Left forelimb (tissue), 1 donor: ENCODE data around the gene PADI4.

ENCODE experiments used
- DNase-seq: peaks from one replicate; pipeline ENCODE4 v3.0.0-alpha.2; 2018; ENCODE audit warnings: low spot score

The PADI4 gene

GRCh38 chr1:17348593-17349234, 40.7 kb downstream of the PADI4 start:
- no peak for DNase-seq

- no peak for DNase-seq
These were observed 42.1 kb downstream of the PADI4 start for GRCh38 chr1:17350083-17350482.

GRCh38 chr1:17350928-17351446, 43.0 kb downstream of the PADI4 start:
- DNase-seq: no peak

- DNase-seq: no peak
These were observed 43.8 kb downstream of the PADI4 start for GRCh38 chr1:17351598-17352324.

DNA sequence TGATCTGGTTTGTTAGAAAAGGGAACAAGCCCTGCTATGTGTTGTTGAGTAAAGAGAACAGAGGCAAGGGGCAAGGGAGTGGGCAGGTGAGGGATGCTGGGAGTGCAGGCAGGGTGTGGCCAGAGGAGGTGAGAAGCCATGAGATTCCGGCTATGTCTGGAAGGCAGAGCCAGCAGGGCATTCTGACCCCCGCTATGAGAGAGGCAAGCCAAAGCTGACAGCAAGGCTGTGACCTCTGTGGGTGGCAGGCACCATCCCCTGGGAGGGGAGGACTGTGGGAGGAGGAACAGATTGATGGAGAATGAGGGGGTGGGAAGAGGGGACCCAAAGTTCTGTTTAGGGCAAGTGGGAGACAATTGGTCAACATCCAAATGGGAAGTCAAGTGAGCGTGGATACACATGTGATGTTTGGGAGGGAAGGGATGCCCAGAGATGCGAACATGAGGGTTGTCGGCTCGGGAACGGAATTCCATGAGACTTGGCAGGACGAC, 44.5 kb downstream of the PADI4 start:
- DNase-seq: no peak

DNA sequence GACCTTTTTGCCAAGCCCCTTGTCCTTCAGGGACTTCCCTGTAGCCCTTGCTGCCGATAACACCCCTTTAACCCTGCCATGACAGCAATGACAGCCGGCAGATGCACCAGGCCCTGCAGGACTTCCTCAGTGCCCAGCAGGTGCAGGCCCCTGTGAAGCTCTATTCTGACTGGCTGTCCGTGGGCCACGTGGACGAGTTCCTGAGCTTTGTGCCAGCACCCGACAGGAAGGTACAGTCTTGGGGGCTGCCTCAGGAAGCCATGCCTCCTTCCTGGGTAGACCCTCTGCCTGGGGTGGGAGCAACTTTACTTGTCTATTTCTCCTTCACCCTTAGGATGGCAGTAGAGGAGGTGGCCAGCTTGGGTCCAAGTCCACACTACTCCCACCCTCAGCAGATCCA, 47.9 kb downstream of the PADI4 start:
- DNase-seq: no peak

DNA sequence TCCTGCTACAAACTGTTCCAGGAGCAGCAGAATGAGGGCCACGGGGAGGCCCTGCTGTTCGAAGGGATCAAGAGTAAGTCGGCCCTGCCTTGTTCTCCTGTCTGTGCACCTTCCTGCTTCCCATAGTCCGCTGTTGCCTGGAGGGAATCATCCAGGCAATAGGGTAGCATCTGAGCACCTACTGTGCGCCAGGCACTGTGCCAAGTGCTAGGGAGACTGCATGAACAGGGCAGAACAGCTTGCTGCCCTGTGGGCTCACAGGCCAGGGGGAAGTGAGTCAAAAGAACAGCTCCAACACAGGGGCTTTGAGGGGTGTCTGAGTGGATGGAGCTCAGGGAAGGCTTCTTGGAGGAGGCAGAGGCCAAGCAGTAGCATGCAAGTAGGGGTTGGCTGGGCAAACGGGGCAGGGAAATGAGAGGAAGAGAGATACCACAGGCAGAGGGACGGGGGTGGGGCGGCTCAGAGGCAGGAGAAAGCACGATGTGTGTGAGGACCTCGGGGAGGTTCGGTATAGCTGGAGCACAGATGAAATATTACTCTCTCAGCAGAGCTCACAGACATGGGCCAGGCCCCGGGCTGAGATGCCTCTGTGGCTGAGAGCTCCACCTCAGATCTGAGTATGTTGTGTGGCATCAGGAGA, 48.5 kb downstream of the PADI4 start:
- no peak for DNase-seq

- no peak for DNase-seq
These were observed 50.6 kb downstream of the PADI4 start for GRCh38 chr1:17358557-17358956.

DNA sequence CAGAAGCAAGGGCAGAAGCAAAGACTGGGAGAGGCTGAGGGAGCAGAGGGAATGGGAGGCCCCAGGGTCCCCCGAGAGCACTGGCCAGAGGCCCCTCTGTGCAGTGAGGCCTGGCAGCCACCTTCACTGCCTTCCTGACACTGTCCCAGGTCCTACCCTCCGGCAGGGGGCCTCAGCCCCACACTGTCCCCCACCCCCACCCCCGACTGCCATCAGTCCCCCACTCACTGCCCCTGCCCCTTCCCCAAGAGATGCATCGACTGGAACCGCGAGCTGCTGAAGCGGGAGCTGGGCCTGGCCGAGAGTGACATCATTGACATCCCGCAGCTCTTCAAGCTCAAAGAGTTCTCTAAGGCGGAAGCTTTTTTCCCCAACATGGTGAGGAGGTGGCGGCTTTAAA, 51.0 kb downstream of the PADI4 start:
- DNase-seq: no peak

DNA sequence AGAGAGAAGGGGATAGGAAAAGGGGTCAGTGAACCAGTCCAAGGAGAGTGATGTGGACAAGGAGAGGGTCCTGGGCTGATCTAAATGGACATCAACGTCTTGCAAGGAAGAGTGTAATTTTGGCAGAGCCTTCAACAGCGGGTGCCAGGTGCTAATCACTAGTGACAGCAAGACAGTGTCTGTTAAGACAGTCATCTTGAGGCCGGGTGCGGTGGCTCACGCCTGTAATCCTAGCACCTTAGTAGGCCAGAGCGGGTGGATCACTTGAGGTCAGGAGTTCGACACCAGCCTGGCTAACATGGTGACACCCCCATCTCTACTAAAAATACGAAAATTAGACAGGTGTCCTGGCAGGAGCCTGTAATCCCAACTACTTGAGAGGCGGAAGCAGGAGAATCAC, 51.8 kb downstream of the PADI4 start:
- no peak for DNase-seq

DNA sequence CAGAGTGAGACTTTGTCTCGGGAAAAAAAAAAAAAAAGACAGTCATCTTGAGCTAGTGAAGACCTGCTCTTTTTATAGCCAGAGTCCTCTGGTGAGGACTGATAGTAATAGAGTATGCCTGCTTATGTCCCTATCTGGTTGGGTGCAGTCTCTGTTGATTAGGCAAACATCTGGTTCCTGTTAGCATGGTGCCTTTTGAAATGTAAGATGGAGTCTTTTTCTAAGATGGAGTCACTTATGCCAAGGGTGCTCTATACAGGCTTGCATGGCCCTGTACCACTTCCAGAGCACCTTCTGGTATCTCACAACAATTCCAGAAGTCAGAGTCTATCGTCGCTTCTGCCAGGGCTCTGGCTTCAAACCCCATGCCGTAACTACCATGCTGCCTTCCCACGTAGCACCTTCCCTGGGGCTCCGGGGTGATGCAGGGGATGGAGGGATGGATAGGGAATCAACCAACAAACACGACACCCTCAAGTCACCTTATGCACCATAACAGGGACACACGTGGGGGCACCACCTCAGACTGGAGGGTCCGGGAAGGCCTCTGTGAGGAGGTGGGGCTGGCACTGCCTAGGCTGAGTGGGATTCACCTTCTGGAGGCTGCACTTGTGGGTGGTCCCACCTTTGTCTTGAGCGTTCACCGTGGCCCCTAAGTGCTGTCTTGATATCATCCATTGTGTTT, 52.4 kb downstream of the PADI4 start:
- no peak for DNase-seq

- no peak for DNase-seq
These were observed 53.7 kb downstream of the PADI4 start for GRCh38 chr1:17361687-17362086.

DNA sequence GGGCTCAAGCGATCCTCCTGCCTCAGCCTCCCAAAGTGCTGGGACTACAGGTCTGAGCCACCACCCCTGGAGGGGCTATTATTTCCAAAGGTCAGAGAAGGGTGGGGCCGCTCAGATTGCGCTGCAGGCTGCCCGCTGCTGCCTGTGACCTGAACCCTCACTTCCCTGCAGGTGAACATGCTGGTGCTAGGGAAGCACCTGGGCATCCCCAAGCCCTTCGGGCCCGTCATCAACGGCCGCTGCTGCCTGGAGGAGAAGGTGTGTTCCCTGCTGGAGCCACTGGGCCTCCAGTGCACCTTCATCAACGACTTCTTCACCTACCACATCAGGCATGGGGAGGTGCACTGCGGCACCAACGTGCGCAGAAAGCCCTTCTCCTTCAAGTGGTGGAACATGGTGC, 55.4 kb downstream of the PADI4 start:
- DNase-seq: no peak

GRCh38 chr1:17363771-17364170, 55.8 kb downstream of the PADI4 start:
- no peak for DNase-seq

GRCh38 chr1:17365293-17365692, 57.3 kb downstream of the PADI4 start:
- DNase-seq: no peak

GRCh38 chr1:17369466-17369865, 61.5 kb downstream of the PADI4 start:
- DNase-seq: no peak

DNA sequence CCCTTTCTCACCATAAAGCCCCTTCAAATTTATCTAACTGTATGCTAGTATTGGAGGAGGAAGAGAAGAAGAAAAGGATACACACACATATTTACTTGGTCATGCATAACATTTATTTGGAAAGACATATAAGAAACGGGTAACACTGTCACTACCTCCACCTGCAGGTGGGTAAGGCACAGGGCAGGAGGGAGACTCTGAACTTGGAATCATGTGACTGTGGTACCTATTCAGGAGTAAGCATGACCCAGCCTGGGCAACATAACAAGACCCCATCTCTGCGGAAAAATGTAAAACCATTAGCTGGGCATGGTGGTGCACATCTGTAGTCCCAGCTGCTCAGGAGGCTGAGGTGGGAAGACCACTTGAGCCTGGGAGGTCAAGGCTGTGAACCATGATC, 62.6 kb downstream of the PADI4 start:
- no peak for DNase-seq

- DNase-seq: no peak
These were observed 63.9 kb downstream of the PADI4 start, which contains the start of gene PADI6 for GRCh38 chr1:17371896-17372295. Gene PADI6 (plus strand): TSS chr1:17372196. CDS start chr1:17372246, 50 bp downstream.

- no peak for DNase-seq
These were observed 65.0 kb downstream of the PADI4 start for GRCh38 chr1:17372955-17373354.

- DNase-seq: no peak
These were observed 67.7 kb downstream of the PADI4 start for GRCh38 chr1:17375651-17376050.

DNA sequence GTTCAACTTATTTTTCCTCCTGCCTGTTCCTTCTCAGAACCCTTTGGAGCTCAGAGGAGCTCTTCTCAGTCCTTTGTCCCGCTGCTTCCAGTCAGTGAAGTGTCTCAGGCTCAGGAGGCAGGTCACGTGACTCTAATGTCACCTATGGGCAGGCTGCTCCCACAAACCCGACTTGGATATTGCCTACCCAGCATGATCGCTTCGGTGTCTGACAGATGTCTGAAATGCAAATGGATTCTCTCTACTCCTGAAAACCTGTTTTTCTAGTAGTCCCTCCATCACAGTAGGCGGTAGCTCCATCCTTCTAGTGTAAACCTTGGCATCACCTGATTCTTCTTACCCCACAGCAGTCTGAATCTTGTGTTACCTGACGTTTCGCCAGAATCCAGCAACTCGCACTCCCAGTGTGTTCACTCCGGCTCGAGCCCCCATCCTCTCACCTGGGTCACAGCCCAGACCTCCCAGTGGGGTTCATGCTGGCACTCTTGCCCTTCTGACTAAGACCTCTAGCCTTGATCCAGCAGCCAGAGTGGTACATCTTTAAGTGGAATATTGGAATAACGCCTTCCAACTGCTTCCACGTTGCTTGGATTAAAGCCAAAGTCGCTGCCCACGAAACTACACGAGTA, 69.4 kb downstream of the PADI4 start:
- no peak for DNase-seq

- DNase-seq: no peak
These were observed 73.2 kb downstream of the PADI4 start for GRCh38 chr1:17381161-17381560.
